ENCODE results near the gene PNPLA7. TPM values are rescaled to one million over a fixed set of nuclear protein-coding genes. Genes with fewer than 3 reads are reported as not detected.

PNPLA7 gene
- total and polyA plus RNA-seq, 2 of the 4 experiments (the other 2 are of a cell fraction), result under 0.01 to 0.89 TPM

- no peak for TF ChIP-seq USF2 (IDR thresholded peaks at IDR 0.05; ENCODE audit: low read depth, low read length)
These were observed 62.5 kb downstream of the PNPLA7 start (continued) for GRCh38 chr9:137487454-137488326.

GRCh38 chr9:137486545-137487453 is 63.4 kb downstream of the PNPLA7 start:
- no peak overlapping the region for H3K14ac ChIP-seq (replicated peaks; ENCODE audit: low read depth, low read length)
- H3K9me1 ChIP-seq (ENCODE audit: insufficient read depth, low read length), result no peaks in the 10 kb centered on the region; the same call in 1 of the 2 replicates
- no peaks in the 10 kb centered on the region for H3K9me3 ChIP-seq (ENCODE audit: control insufficient read depth, insufficient read depth, low read length)
- H4K20me1 ChIP-seq (ENCODE audit: insufficient read depth, low read length), result peaks cover 6% of the 10 kb centered on the region; the same call in 1 of the 2 replicates
- CTCF ChIA-PET, result interaction anchor here (0.6 kb wide), 1 partner anchor 23 kb away, joined by 4 read pairs; no protein-coding TSS in a partner anchor
- no peak overlapping the region for H2AK5ac ChIP-seq (ENCODE audit: low read depth, low read length)
- H4K8ac ChIP-seq (ENCODE audit: low read depth in 2 of 2, low read length in 2 of 2), result no peak overlapping the region
- no peak overlapping the region for H3K23ac ChIP-seq (ENCODE audit: low read depth, low read length)
- POLR2A ChIA-PET (ENCODE audit: unreplicated experiment), result no interaction called here
- DNase-seq, result no peak
- H3K4ac ChIP-seq (ENCODE audit: low read depth, low read length), result no peak overlapping the region
- no peak overlapping the region for H2BK20ac ChIP-seq (ENCODE audit: low read depth, low read length)
- 66% methylated on average over 25 of the region's 35 CpGs; no CpG with 5 or more reads in 1 of the 2 experiments for WGBS, 2 experiments (ENCODE audit: extremely low coverage in 2 of 2, insufficient read length in 1 of 2)
- H3K9ac ChIP-seq (ENCODE audit: low read depth, low read length), result no peak overlapping the region
- H2BK5ac ChIP-seq (ENCODE audit: low read depth, low read length, poor library complexity, severe bottlenecking), result no peak overlapping the region
- H2AFZ ChIP-seq (replicated peaks; ENCODE audit: low read length, poor library complexity), result no peak overlapping the region
- H3K4me2 ChIP-seq (ENCODE audit: low read depth, low read length), result no peak overlapping the region
- BruUV-seq (replicated peaks), result no TSS peak
- no peak overlapping the region for H3K4me3 ChIP-seq (ENCODE audit: insufficient read depth, low read depth, low read length)
- no peak overlapping the region for H4K91ac ChIP-seq (ENCODE audit: insufficient read depth, low read depth, low read length)
- dilution Hi-C loops (cut with HindIII; ENCODE audit: low sequenced_read_pairs, unreplicated experiment) (no loop called here), intact Hi-C loops (cut with micrococcal nuclease) (no loop called here), in situ Hi-C loops (cut with MboI; ENCODE audit: low sequenced_read_pairs) (no loop called here)
- no peaks in the 10 kb centered on the region for H3K79me1 ChIP-seq (ENCODE audit: low read depth in 1 of 2, low read length in 2 of 2)
- H3K36me3 ChIP-seq (ENCODE audit: control insufficient read depth, insufficient read depth, low read length), result no peaks in the 10 kb centered on the region
- H3K18ac ChIP-seq (ENCODE audit: low read depth, low read length), result no peak overlapping the region
- peaks cover 28% of the 10 kb centered on the region for H3K27me3 ChIP-seq (ENCODE audit: control insufficient read depth, insufficient read depth, low read length)
- no peak overlapping the region for H2BK120ac ChIP-seq (ENCODE audit: low read depth, low read length)
- no peak overlapping the region for H3K27ac ChIP-seq (ENCODE audit: insufficient read depth, low read length)
- peaks cover 6% of the 10 kb centered on the region for H3K4me1 ChIP-seq (ENCODE audit: control insufficient read depth, insufficient read depth, low read length)
- no peak overlapping the region for H3K56ac ChIP-seq (ENCODE audit: extremely low read depth, insufficient read depth, low read length)
- no peak overlapping the region for H2BK15ac ChIP-seq (ENCODE audit: low read depth, low read length)
- H2AK9ac ChIP-seq (replicated peaks; ENCODE audit: low read depth, low read length, poor library complexity), result peak overlapping the region; percentile 55
- H4K5ac ChIP-seq (ENCODE audit: low read depth, low read length), result no peak overlapping the region
- ATAC-seq (ENCODE audit: low read depth), result no peak
- TF ChIP-seq MAZ (IDR thresholded peaks at IDR 0.05; ENCODE audit: borderline replicate concordance, low read depth, low read length) (no peak), MAFK (IDR thresholded peaks at IDR 0.05; ENCODE audit: low read depth, low read length) (no peak), RFX5 (IDR thresholded peaks at IDR 0.05; ENCODE audit: low read depth, low read length) (no peak), ELK1 (IDR thresholded peaks at IDR 0.05; ENCODE audit: borderline replicate concordance, low read depth, low read length) (no peak), MXI1 (IDR thresholded peaks at IDR 0.05; ENCODE audit: borderline replicate concordance, low read depth, low read length) (no peak), RCOR1 (IDR thresholded peaks at IDR 0.05; ENCODE audit: insufficient replicate concordance, low read length) (no peak), CEBPB (IDR thresholded peaks at IDR 0.05; ENCODE audit: low read depth, low read length) (no peak), RAD21 (IDR thresholded peaks at IDR 0.05; ENCODE audit: low read length) (no peak), CHD1 (IDR thresholded peaks at IDR 0.05; ENCODE audit: low read depth, low read length) (no peak), POLR2A (IDR thresholded peaks at IDR 0.05; ENCODE audit: low read depth, low read length) (no peak), USF2 (IDR thresholded peaks at IDR 0.05; ENCODE audit: low read depth, low read length) (no peak)

Data from IMR-90 (cell line).